HG03175 (cell line): ENCODE results near the gene TTC8.

ENCODE experiments used
- ATAC-seq: cut with Tn5 transposase; IDR thresholded peaks from one replicate; pipeline ENCODE4 v1.9.1; 2021; ENCODE audit warnings: mild to moderate bottlenecking, moderate library complexity; ENCODE audit not compliant: unreplicated experiment

The TTC8 gene

DNA sequence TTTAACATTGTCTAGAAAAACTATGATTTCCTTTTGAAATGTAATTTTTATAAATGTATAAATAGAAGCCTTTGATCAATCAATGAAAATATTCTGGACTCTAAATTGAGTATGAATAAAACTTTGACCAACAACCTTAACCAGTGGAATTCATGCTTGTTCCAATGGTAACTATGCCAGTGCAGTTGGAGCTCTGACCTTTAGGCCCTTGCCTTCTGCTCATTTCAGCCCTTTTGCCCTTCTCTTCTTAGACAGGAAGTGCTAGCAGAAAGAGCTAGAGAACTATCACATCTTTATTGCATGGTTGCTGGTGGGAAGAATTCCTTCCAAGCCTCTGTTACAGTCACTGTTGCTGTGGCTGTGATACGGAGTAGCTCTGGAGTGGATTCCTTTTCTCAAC is 39.7 kb downstream of the TTC8 start:
- no peak for ATAC-seq

DNA sequence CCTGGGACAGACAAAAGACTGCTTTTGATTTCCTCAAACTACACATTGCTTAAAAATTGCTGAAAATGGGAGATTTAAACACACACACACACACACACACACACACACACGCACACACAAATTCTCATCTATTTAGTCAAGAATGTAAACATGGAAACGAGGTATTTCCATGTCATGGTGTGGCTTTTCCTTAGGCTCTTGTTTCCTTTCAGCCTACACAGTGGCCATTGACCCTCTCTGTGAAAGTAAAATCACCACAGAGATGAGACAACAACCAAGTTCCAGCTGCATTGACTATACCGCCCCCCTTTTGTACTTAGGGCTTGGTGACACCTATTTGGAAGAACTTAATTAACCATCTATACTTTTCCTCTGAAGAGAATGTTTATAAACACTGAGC is 41.9 kb downstream of the TTC8 start:
- ATAC-seq: no peak

DNA sequence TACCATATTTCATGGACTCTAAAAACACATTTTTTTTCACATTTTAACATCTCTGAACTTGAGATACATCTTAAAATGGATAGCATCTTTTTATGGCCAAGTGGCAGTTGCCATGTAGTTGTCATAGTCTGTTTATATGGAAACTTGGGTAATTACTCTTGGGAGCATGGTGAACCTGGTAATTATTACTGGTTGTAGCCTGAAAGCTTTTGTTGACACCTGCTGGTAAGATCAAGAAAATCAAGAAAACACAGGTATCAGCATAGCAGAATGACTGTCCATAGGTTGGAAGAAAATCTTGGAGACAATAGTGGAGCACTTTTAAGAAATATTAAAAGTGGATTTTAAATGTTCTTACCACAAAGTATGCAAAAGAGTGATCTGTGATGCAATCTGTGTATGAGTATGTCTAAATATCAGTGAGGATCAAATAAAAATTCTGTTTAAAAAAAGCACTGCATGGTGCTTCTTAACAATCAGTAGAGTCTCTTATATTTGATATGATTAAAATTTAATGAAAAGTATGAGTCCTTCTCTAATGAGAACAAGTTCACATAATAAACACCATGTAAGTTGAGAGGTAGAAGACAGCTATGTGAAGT is 44.2 kb downstream of the TTC8 start:
- no peak for ATAC-seq

DNA sequence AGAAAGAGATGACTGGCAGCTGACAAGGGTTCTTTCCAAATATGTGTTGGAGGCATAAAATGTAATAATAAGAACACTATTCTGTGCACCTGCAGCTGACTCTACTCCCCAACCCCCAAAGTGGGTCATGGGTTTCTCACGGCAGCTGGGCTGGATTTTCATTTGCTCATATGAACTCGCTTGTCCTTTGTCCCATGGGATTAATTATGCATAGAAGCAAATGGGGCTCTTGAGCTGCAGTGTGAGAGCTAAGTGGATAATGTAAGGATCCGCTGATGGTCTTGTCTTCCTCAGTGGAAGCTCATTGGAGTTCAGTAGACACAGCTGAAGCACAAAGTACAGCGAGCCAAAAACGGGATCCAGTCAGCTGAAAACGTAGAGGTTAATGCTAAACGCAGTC is 46.3 kb downstream of the TTC8 start:
- ATAC-seq: no peak

DNA sequence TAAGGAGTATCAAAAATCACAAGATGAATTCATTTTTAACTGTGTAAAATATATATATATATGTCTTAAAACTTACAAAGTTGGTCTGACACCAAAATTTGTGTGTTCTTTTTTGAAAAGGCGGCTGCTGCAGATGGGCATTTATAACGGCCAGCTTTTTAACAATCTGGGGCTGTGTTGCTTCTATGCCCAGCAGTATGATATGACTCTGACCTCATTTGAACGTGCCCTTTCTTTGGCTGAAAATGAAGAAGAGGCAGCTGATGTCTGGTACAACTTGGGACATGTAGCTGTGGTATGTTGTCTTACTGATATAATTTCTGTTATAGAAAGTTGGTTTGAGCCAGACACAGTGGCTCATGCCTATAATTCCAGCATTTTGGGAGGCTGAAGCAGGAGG is 47.0 kb downstream of the TTC8 start:
- ATAC-seq: no peak

DNA sequence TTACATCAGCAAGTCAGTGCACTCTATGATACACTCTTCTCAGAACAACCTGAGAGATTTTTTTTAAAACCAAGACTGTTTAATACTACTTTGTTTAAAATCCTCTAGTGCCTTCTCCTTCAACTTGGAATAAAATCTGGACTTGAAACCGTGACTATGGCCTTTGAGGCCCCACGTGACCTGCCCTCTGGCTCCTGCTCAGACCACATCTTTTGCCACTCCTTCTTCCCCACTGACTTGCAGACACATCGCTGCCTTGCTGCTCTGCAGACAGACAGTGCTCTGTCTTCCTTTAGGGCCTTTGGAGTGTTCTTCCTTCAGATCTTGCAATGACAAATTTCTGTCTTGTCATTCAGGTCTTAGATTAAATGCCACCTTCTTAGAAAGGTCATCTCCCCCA is 48.5 kb downstream of the TTC8 start:
- no peak for ATAC-seq

DNA sequence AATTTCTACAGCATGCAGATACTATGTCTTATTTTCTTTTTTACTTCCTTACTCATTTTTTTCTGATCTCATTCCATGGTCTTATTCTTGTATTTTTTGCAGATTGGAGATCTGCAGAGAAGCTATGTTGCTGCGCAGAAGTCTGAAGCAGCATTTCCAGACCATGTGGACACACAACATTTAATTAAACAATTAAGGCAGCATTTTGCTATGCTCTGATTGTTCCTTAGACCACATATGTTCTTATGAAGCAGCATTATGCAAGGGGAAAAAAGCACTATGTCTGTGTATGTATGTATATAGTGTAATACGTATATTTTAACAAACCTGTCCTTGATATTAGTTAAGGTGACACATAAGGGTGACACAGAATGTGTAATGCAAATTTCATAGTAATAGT is 52.7 kb downstream of the TTC8 start:
- ATAC-seq: no peak

DNA sequence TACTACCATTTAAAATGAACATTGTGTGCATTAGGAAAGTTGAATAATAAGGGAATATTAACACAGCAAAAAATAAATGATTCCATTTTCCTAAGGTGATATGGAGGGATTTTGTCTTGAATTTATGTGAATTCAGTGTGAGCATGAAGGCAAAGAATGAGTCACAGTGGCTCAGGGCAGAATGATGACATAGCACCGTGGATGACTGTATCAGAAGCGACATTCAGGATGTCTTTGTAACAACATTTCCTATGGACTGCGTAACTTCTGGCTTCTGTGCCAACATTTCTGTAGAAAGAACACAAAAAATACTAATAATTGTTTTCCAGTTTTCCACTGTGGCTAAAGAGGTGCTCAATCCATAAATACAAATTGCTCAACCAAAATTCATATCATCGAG is 54.6 kb downstream of the TTC8 start:
- ATAC-seq: no peak

DNA sequence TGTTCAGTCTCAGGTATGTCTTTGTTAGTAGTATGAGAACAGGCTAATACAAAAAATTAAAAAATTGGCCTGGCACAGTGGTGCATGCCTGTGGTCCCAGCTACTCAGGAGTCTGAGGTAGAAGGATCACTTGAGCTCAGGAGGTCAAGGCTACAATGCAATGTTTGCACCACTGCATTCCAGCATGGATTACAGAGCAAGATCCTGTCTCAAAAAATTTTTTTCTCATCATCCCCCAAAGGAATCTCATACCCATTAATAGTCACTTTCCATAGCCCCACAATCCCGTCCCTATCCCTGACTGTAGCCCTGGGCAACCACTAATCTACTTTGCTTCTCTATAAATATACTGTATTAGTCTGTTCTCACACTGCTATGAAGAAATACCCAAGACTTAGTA is 57.8 kb downstream of the TTC8 start:
- ATAC-seq: no peak

DNA sequence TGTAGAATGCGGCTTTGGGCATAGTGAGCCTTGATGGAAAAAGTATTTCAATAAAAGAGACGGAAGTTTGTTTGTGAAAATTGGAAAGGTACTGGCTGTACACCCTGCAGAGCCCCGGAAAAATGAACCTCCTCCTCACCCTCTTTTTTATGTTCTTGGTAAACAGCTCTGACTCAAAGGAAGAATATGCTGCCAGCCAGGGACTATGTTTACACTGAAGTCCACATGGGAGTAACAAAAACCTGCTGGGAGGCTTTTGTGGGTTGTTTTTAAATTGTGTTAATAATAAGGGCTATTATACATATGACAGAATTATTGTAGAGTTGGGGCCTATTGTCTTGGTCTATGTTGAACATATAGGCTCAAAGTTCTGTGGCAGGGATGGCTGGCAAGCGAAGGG is 70.7 kb downstream of the TTC8 start:
- no peak for ATAC-seq

DNA sequence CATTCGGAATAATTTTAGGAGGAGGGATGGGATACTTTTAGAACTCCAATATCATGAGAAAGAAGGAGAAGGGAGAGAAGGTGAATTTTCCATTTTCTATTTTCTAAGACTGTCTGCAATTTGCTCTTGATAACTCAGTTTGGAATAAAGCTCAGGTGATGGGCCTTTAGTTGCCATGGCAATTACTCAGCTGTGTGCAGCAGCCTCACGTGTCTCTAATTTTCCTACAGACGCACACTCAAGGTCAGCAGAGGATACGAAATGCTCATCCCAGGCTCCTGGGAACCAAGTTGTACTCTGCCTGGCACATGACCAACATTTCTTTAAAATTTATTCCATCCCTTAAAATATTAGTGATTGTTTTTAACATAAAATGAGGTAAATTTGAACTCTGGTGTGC is 76.7 kb downstream of the TTC8 start:
- ATAC-seq: no peak

DNA sequence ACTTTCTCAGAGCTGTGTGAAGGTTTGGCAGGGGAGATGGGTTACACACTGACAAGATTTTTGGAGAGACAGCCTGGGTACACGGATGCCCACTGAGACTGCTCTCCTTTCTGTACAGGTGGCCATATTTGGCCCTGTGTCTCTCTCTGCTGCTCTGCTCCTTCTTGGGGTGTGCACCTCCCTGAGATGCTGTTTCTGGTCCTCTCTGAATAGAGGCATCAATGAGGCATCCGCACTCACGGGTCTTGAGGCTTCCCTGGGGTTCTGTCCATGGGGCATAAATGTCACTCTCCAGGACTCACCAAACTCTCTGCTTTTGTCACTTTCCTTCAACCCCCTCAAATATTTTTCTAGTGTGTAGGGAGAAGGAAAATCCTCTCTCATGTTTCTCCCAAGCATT is 77.5 kb downstream of the TTC8 start:
- no peak for ATAC-seq

DNA sequence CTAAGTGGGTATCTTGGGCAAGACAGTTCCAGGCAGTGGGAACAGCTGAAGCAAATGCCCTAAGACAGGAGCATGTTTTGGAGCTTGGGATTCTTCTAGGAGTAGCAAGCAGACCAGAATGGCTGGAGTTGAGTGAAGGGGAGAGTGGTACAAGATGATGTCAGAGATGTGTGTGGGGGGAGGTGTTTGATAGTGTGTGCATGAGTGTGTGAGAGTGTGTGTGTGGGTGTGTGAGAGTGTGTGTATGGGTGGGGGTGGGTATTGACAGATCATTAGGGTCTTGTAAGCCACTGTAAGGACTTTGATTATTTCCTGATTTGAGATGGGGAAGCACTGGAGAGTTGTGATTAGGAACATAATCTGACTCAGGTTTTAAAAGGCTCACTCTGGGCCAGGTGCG is 78.4 kb downstream of the TTC8 start:
- ATAC-seq: no peak

DNA sequence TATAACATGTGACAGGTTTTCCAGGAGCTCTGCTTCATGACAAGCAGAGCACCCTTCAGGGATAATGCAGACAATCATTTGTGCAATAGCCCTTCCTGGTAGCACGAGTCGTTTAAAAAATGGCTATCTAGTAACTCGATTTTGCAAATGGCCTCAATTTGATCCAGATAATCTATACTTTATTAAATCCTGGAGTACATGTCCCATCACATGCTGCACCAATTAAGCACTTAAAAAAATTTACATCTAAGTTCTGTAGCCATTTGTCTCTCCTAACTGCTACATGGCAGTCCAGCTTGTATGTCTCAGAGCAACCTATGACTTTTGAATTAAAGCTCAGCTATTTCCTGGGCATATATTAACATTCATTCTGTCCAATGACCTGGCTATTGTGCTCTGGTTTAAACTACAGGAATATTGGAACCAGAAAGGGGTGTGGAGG is 79.8 kb downstream of the TTC8 start:
- no peak for ATAC-seq

DNA sequence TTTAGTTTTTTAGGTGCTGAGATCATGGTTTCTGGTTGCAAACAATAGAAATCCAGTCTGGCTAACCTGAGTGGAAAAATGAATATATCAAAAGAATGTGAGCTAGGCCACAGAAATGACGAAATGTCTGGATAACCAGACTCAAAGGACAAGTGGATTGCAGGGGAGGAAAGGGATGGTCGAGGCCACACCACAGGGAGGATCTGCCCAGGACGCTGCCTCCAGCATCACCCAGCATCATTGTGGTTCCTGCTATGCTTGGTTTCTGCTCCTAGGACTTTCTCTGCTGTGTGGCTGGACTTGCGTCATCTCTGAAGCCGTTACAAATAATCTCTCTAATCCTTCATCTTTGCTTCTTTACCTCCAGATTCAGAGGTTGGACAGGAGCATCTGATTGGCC is 80.4 kb downstream of the TTC8 start:
- ATAC-seq: no peak

DNA sequence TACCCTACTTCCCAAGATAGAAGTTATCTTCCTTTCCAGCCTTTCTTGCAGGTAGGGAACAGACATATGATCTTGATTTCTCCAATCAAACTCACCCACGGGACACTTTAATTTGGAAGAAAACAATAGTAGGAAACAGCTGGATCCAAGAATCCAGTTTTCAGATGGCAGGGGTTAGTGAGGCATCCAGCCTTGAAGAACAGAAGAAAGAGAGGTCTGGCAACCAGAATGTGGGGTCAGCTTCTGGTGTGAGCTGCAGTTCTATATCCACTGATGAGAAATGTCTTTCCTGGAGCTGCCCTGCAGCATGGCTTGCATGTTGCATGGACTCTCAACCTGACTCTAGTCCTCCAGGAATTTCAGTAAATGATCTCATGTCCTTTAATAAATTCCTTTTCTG is 83.8 kb downstream of the TTC8 start:
- ATAC-seq: no peak

DNA sequence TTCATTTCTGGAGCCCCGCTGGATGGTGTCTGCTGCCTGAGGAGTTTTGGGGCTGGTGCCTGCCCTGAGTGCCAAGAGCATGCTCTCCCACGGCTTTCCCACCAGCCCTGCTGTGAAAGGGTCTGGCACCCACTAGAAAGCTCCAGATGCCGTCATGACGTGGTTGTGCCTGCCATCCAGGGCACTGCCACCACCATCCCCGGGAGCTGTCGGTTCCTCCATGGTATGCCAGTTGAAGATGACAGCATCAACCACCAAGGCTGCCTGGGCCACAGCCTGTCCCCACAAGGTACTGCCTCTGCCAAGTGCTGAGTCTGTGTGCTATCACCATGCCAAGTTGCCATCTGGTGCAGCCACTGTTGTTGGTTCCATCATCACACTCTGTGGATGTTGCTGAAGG is 85.9 kb downstream of the TTC8 start:
- no peak for ATAC-seq

DNA sequence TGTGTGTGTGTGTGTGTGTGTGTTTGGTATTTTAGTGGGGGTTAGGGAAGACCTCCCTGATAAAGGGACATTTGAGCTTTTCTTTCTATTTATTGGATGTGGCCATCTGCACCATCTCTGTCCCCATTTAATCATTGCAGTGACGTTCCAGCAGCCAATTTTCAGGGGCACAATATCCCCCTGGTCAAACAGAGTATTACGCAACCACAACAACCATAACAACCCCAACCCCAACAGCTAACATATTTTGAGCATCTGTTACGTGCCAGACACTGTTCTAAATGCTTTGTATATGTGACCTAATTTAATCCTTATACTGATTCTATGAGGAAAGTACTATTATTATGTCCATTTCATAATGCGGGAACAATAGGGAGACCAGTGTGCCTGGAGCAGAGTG is 87.4 kb downstream of the TTC8 start:
- no peak for ATAC-seq

DNA sequence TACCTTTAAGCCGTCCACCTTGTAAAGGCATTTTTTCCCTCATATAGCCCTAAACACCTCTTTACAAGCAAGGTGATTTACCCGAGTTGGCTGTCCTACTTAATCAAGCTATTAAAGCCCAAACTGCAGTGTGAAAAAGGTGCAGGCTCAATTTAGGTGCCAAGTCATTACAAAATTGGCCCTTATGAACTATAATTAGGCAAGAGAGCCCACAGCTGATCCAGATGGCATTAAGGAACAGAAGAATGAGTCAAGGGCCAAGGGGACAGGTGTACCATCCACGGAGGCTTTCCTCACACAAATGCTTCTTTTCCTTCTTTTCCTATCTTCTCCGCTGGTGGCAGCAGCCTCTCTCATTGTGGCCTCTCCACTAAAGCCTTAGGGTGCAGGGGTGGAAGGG is 90.5 kb downstream of the TTC8 start:
- ATAC-seq: no peak

DNA sequence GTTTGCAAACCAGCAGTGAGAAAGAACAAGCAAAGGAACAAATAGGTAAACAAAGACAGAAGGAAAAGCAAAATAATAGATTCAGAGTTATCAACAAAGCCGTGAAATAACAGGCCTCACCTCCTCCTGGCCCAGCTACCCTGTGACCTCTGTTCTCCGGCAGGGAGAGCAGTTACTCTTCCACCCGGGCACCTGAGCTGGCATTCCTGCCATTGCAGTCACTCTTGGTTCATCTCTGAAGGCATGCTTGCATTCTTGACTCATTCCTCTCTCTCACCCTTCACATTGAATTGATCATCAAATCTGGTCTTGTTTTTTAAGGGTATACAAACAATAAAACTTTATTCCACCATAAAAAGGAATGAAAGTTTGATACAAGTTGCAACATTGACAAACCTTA is 95.1 kb downstream of the TTC8 start:
- no peak for ATAC-seq
